ENCODE measurements around the gene MAPK7.

GRCh38 chr17:19361944-19362276 is 16.4 kb upstream of the MAPK7 start:
- no peak for TF ChIP-seq RNF2 (IDR thresholded peaks at IDR 0.05; ENCODE audit: borderline replicate concordance, low read depth)
- TF ChIP-seq POLR2A (IDR thresholded peaks at IDR 0.05; ENCODE audit: low read length): no peak; the same call in 1 of the 2 replicates
- no peak for TF ChIP-seq MYC (IDR thresholded peaks at IDR 0.05; ENCODE audit: borderline replicate concordance, low read length)
- no peak for TF ChIP-seq PBX3 (IDR thresholded peaks at IDR 0.05)
- no peak for TF ChIP-seq TFCP2L1 (CRISPR knock-in tag; IDR thresholded peaks at IDR 0.05)
- no peak for TF ChIP-seq CBX8 (IDR thresholded peaks at IDR 0.05)
- no peak for TF ChIP-seq CTCF (IDR thresholded peaks at IDR 0.05)
- no peak for TF ChIP-seq JUN (IDR thresholded peaks at IDR 0.05)
- no peak for TF ChIP-seq RAD21 (conservative IDR thresholded peaks at IDR 0.05 in 1 of 2, IDR thresholded peaks at IDR 0.05 in 1 of 2)
- TF ChIP-seq HOXB13 (CRISPR knock-in tag; IDR thresholded peaks at IDR 0.05; ENCODE audit: low read depth): no peak
- no peak; the same call in 1 of the 2 replicates for TF ChIP-seq REST (IDR thresholded peaks at IDR 0.05)
- no peak for TF ChIP-seq SREBF2 (IDR thresholded peaks at IDR 0.05)
- no peak for TF ChIP-seq HOXB5 (CRISPR knock-in tag; IDR thresholded peaks at IDR 0.05)
